Vagina (tissue), 2 donors: ENCODE results near the gene CT83.

Experiments
- POLR2A ChIP-seq, 2 donors: fragments of 450-650 bp; IDR thresholded peaks; one replicate each; pipeline ENCODE4 v1.6.1; 2017; ENCODE audit warnings: antibody characterized with exemption in 2 of 2, mild to moderate bottlenecking in 2 of 2, moderate library complexity in 2 of 2
- POLR2AphosphoS5 ChIP-seq, 2 donors: sonication (generic); formaldehyde crosslinking; IDR thresholded peaks; one replicate each; pipeline ENCODE4 v1.9.0; 2017; ENCODE audit warnings: antibody characterized with exemption in 2 of 2, mild to moderate bottlenecking in 2 of 2, low read depth in 1 of 2; ENCODE audit not compliant: insufficient read depth in 1 of 2
- TF ChIP-seq, protein P1 (sequence below), 3 experiments: fragments of 450-650 bp in 2 of 3; fragments of 200-600 bp in 1 of 3; sonication (generic) in 1 of 3; IDR thresholded peaks; one replicate each; pipeline ENCODE4 v1.5.1; 2017 to 2019; ENCODE audit warnings: antibody characterized with exemption in 3 of 3, mild to moderate bottlenecking in 2 of 3, moderate library complexity in 2 of 3

GRCh38 chrX:116417968-116418367 is 44.8 kb downstream of the CT83 start:
- TF ChIP-seq, protein P1, sequence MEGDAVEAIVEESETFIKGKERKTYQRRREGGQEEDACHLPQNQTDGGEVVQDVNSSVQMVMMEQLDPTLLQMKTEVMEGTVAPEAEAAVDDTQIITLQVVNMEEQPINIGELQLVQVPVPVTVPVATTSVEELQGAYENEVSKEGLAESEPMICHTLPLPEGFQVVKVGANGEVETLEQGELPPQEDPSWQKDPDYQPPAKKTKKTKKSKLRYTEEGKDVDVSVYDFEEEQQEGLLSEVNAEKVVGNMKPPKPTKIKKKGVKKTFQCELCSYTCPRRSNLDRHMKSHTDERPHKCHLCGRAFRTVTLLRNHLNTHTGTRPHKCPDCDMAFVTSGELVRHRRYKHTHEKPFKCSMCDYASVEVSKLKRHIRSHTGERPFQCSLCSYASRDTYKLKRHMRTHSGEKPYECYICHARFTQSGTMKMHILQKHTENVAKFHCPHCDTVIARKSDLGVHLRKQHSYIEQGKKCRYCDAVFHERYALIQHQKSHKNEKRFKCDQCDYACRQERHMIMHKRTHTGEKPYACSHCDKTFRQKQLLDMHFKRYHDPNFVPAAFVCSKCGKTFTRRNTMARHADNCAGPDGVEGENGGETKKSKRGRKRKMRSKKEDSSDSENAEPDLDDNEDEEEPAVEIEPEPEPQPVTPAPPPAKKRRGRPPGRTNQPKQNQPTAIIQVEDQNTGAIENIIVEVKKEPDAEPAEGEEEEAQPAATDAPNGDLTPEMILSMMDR (IDR thresholded peaks at IDR 0.05) = no peak
- TF ChIP-seq POLR2A (IDR thresholded peaks at IDR 0.05) (no peak), POLR2AphosphoS5 (IDR thresholded peaks at IDR 0.05; ENCODE audit: insufficient read depth in 1 of 2, low read depth in 1 of 2) (no peak)
